Lung (tissue), 12 donors: Measurements from ENCODE around the gene CD22. TPM values are rescaled to one million over a fixed set of nuclear protein-coding genes. Genes with fewer than 3 reads are reported as not detected.
"Not testable (repeated sequence)": the region's sequence is repeated elsewhere in the genome, so short reads cannot be mapped to it uniquely, and the experiment has no call there.

Experiments used
- ATAC-seq: fragments of 200-7000 bp; cut with Tn5 transposase; one replicate; pipeline ENCODE4 v1.9.1; 2020; ENCODE audit warnings: moderate number of reproducible peaks; ENCODE audit not compliant: insufficient read depth, low FRiP score
- DNase-seq, 3 donors: peaks; one replicate each; pipeline ENCODE4 v3.0.0-alpha.2; 2013 to 2017
- H3K27ac ChIP-seq, 2 donors: one replicate each; pipeline ENCODE4 v1.5.1; 2013; ENCODE audit warnings: mild to moderate bottlenecking in 2 of 2, moderate library complexity in 2 of 2, control low read depth in 1 of 2, inconsistent platforms in 1 of 2, low read depth in 1 of 2, low read length in 1 of 2
- H3K27me3 ChIP-seq, 3 donors: one replicate each; pipeline ENCODE4 v1.5.1; 2013; ENCODE audit warnings: low read length in 2 of 3; ENCODE audit not compliant: control insufficient read depth in 3 of 3, insufficient read depth in 3 of 3
- H3K36me3 ChIP-seq, 4 donors: one replicate each; pipeline ENCODE4 v1.5.1; 2013; ENCODE audit warnings: low read length in 4 of 4, mild to moderate bottlenecking in 1 of 4, moderate library complexity in 1 of 4; ENCODE audit not compliant: control insufficient read depth in 4 of 4, insufficient read depth in 4 of 4
- H3K4me1 ChIP-seq, 5 donors: one replicate each; pipeline ENCODE4 v1.5.1; 2013; ENCODE audit warnings: low read length in 5 of 5, mild to moderate bottlenecking in 2 of 5, moderate library complexity in 1 of 5; ENCODE audit not compliant: control insufficient read depth in 5 of 5, insufficient read depth in 5 of 5
- H3K4me3 ChIP-seq: one replicate; pipeline ENCODE4 v1.5.1; 2013; ENCODE audit warnings: mild to moderate bottlenecking, control low read depth, moderate library complexity
- H3K9ac ChIP-seq, 2 donors: one replicate each; pipeline ENCODE4 v1.5.1; 2013; ENCODE audit warnings: low read length in 2 of 2, control low read depth in 1 of 2; ENCODE audit not compliant: insufficient read depth in 1 of 2
- H3K9me3 ChIP-seq, 4 donors: one replicate each; pipeline ENCODE4 v1.5.1; 2013; ENCODE audit warnings: low read length in 3 of 4, mild to moderate bottlenecking in 1 of 4, moderate library complexity in 1 of 4; ENCODE audit not compliant: control insufficient read depth in 4 of 4, insufficient read depth in 3 of 4
- CTCF ChIP-seq: IDR thresholded peaks from 2 replicates; pipeline ENCODE4 v1.5.1; 2012; ENCODE audit warnings: mild to moderate bottlenecking; ENCODE audit errors: control extremely low read depth, extremely low read depth
- WGBS, 2 donors: extraction: QIAGEN DNeasy Blood & Tissue Kit; methylation state at CpG; one replicate each; pipeline ENCODE4 v1.1.7; 2013; 5-methylcytosine and 5-hydroxymethylcytosine counted together
- polyA plus RNA-seq, 2 donors: library from polyadenylated mRNA; stranded (reverse); fragments of 200-250 nt; gene quantifications; one replicate each; pipeline ENCODE4 v1.2.1, GENCODE V29; 2013
- total RNA-seq, 2 donors: library from RNA; depleted of rRNA in 1 of 2; stranded (reverse); fragments of >200 nt in 1 of 2; gene quantifications; one replicate each; pipeline ENCODE4 v1.2.1, GENCODE V29; 2014 to 2021
- donor health status: control.
- donor health status: control.
- donor health status: Bipolar disorder and iron deficiency.
- donor health status: healthy.
- donor health status: DM: yes; HTN: yes; CAD: no.

The CD22 gene
- total and polyA plus RNA-seq, 4 donors, result 4.7 to 53.8 (median 30.7) TPM

- 22 to 25% methylated on average over 18 of the region's 18 CpGs for WGBS, 2 donors
- Histone ChIP-seq H3K27ac (no peak within 1 kb of the TSS), H3K4me3 (no peak within 1 kb of the TSS), H3K9ac (no peak within 1 kb of the TSS), H3K27me3 (no peaks in the 10 kb centered on the region), H3K36me3 (no peaks in the 10 kb centered on the region), H3K9me3 (no peaks in the 10 kb centered on the region), H3K4me1 (peaks cover 0 to 37% (median 5%) of the 10 kb centered on the region in 5 donors)
- TF ChIP-seq CTCF, result no peak
- ATAC-seq (peak; percentile 41), DNase-seq (peak; percentile 78 to 93 (median 91))
Observed at GRCh38 chr19:35357867-35358573, 29.0 kb downstream of the CD22 start, which contains the start of gene FFAR3. FFAR3 (plus strand) TSS chr19:35358460; CDS start chr19:35358891, 431 bp downstream.

GRCh38 chr19:35358834-35359233 is 29.8 kb downstream of the CD22 start:
- H3K4me3 ChIP-seq, H3K9me3 ChIP-seq, H3K27ac ChIP-seq, DNase-seq, H3K9ac ChIP-seq, H3K27me3 ChIP-seq, ATAC-seq, H3K36me3 ChIP-seq: not testable (repeated sequence)
- H3K4me1 ChIP-seq, result peaks cover 0 to 29% (median 5%) of the 10 kb centered on the region in 5 donors
- 82 to 91% methylated on average over 9 to 11 of the region's 16 CpGs for WGBS, 2 donors

GRCh38 chr19:35359395-35359794 is 30.4 kb downstream of the CD22 start:
- ATAC-seq, H3K27me3 ChIP-seq, H3K4me3 ChIP-seq, DNase-seq, H3K36me3 ChIP-seq, H3K9me3 ChIP-seq, H3K9ac ChIP-seq, H3K27ac ChIP-seq: not testable (repeated sequence)
- WGBS, 2 donors, result 85 to 92% methylated on average over 19 to 21 of the region's 21 CpGs
- peaks cover 0 to 28% (median 5%) of the 10 kb centered on the region in 5 donors for H3K4me1 ChIP-seq

GRCh38 chr19:35360081-35360480 is 31.1 kb downstream of the CD22 start:
- H3K27ac ChIP-seq, H3K9me3 ChIP-seq, H3K4me3 ChIP-seq, H3K27me3 ChIP-seq, DNase-seq, ATAC-seq, H3K36me3 ChIP-seq, H3K9ac ChIP-seq: not testable (repeated sequence)
- WGBS, 2 donors, result 100% methylated on average over 1 of the region's 5 CpGs; no CpG with 5 or more reads in 1 of the 2 donors
- H3K4me1 ChIP-seq, result peaks cover 0 to 28% (median 5%) of the 10 kb centered on the region in 5 donors

- no peak for TF ChIP-seq CTCF
- H3K9me3 ChIP-seq, result no peaks in the 10 kb centered on the region
- no peak overlapping the region for H3K4me3 ChIP-seq
- H3K36me3 ChIP-seq, result no peaks in the 10 kb centered on the region
- H3K4me1 ChIP-seq, result peaks cover 0 to 19% (median 5%) of the 10 kb centered on the region in 5 donors
- DNase-seq, result no peak
- no peak overlapping the region for H3K27ac ChIP-seq
- WGBS, 2 donors, result 49% methylated on average over 5 of the region's 5 CpGs; no CpG with 5 or more reads in 1 of the 2 donors
- no peak for ATAC-seq
- H3K9ac ChIP-seq, result no peak overlapping the region
- no peaks in the 10 kb centered on the region for H3K27me3 ChIP-seq
Observed at GRCh38 chr19:35360880-35361420, 32.0 kb downstream of the CD22 start.
